PC-3 (cell line): ENCODE results near the gene NCAPG2. TPM values are rescaled to one million over a fixed set of nuclear protein-coding genes. Genes with fewer than 3 reads are reported as not detected.

Experiments
- ATAC-seq: fragments of 200-7000 bp; cut with Tn5 transposase; 2 replicates; pipeline ENCODE4 v1.9.1; 2020; ENCODE audit warnings: mild to moderate bottlenecking, moderate library complexity
- BruUV-seq: library from RNA; stranded (reverse); fragments of 400-500 nt; replicated peaks from 2 replicates; lab custom pipeline; 2021; lab: Mats Ljungman, UMichigan
- CTCF ChIA-PET: fragments of 300-600 bp; sonication (Branson Sonifier 250); formaldehyde crosslinking; loops from one replicate; lab custom pipeline; 2022; ENCODE audit warnings: antibody characterized with exemption; lab: Charles Lee
- POLR2A ChIA-PET: fragments of 300-600 bp; sonication (Branson Sonifier 250); formaldehyde crosslinking; loops from one replicate; lab custom pipeline; 2022; ENCODE audit warnings: antibody characterized with exemption; ENCODE audit not compliant: unreplicated experiment; lab: Charles Lee
- DNase-seq: peaks from one replicate; pipeline ENCODE4 v3.0.0-alpha.2; 2015
- H2AFZ ChIP-seq: fragments of 300-600 bp; sonication (generic); 2 replicates; pipeline ENCODE4 v1.6.0; 2016; ENCODE audit warnings: antibody characterized with exemption, low read length
- H3F3A ChIP-seq: fragments of 300-600 bp; sonication (generic); one replicate; pipeline ENCODE4 v1.6.0; 2017; ENCODE audit warnings: antibody characterized with exemption, low read length, control low read depth, mild to moderate bottlenecking; ENCODE audit not compliant: unreplicated experiment
- H3K27ac ChIP-seq: fragments of 300-600 bp; sonication (generic); 2 replicates; pipeline ENCODE4 v1.5.1; 2016; ENCODE audit warnings: mild to moderate bottlenecking, low read length
- H3K27me3 ChIP-seq: fragments of 300-600 bp; sonication (generic); 2 replicates; pipeline ENCODE4 v1.6.1; 2016; ENCODE audit warnings: low read length, mixed read lengths
- H3K36me3 ChIP-seq: fragments of 300-600 bp; sonication (generic); 2 replicates; pipeline ENCODE4 v1.6.1; 2016; ENCODE audit warnings: low read depth, mixed run types, low read length, mixed read lengths
- H3K4me1 ChIP-seq: fragments of 300-600 bp; sonication (generic); 2 replicates; pipeline ENCODE4 v1.5.1; 2016; ENCODE audit warnings: low read length; ENCODE audit not compliant: insufficient read depth
- H3K4me2 ChIP-seq: fragments of 300-600 bp; sonication (generic); 2 replicates; pipeline ENCODE4 v1.6.0; 2016; ENCODE audit warnings: low read length
- H3K4me3 ChIP-seq: fragments of 300-600 bp; sonication (generic); 2 replicates; pipeline ENCODE4 v1.5.1; 2016; ENCODE audit warnings: mild to moderate bottlenecking, low read length, mixed read lengths
- H3K79me2 ChIP-seq: fragments of 300-600 bp; sonication (generic); 2 replicates; pipeline ENCODE4 v1.6.1; 2017; ENCODE audit warnings: low read length, mixed read lengths
- H3K9ac ChIP-seq: fragments of 300-600 bp; sonication (generic); 2 replicates; pipeline ENCODE4 v1.6.0; 2016; ENCODE audit warnings: mild to moderate bottlenecking, low read length
- H3K9me2 ChIP-seq: fragments of 300-600 bp; sonication (generic); replicated peaks from 2 replicates; pipeline ENCODE4 v1.6.1; 2016; ENCODE audit warnings: mixed run types, low read length, mixed read lengths
- H3K9me3 ChIP-seq: fragments of 300-600 bp; sonication (generic); 2 replicates; pipeline ENCODE4 v1.6.1; 2016; ENCODE audit warnings: low read length, mixed read lengths
- H4K20me1 ChIP-seq: fragments of 300-600 bp; sonication (generic); 2 replicates; pipeline ENCODE4 v1.6.1; 2016; ENCODE audit warnings: low read length, mixed read lengths
- EZH2 ChIP-seq: fragments of 300-600 bp; sonication (generic); IDR thresholded peaks from one replicate; pipeline ENCODE4 v1.6.1; 2017; ENCODE audit warnings: antibody characterized with exemption, mild to moderate bottlenecking, low read length; ENCODE audit not compliant: unreplicated experiment
- EZH2phosphoT487 ChIP-seq: fragments of 300-600 bp; sonication (generic); IDR thresholded peaks from 2 replicates; pipeline ENCODE4 v1.6.1; 2018; ENCODE audit warnings: mild to moderate bottlenecking, antibody characterized with exemption, low read length, borderline replicate concordance
- intact Hi-C: fragments of 100-400 bp; cut with micrococcal nuclease; formaldehyde crosslinking; loops from 2 replicates; pipeline ENCODE4 v1.9.0; 2023
- total RNA-seq: library from RNA; depleted of rRNA; stranded (reverse); fragments of >200 nt; gene quantifications from 2 replicates; pipeline ENCODE4 v1.2.3, GENCODE V29; 2014
- TF ChIP-seq, protein P1 (sequence below): fragments of 300-600 bp; sonication (generic); conservative IDR thresholded peaks from 2 replicates; pipeline ENCODE4 v1.5.1; 2017; ENCODE audit warnings: antibody characterized with exemption, low read depth, mild to moderate bottlenecking, low read length

Gene NCAPG2
- total RNA-seq, 1 experiment from 2014 or later: 49.2 TPM

DNA sequence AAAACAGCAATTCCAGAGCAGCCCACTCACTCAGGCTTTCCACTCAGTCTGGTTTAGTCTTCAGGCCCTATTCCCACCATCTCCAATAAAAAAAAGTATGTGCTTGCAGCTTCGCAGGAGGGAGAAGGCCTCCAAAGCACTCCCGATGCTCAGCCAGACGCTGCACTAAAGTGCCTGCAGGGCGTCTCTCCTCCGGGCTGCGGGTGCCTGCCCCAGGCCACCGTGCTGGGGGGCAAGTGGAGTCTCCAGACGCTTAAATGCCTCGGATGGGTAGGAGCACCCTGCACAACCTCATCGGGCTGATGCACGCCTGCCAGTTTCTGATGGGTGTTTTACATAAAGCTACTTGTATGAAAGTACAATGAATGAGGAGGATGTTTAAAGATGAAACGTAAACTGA, 31.3 kb upstream of the NCAPG2 start:
- H3K79me2 ChIP-seq: no peaks in the 10 kb centered on the region
- TF ChIP-seq EZH2 (no peak), EZH2phosphoT487 (no peak)
- TF ChIP-seq, protein P1, sequence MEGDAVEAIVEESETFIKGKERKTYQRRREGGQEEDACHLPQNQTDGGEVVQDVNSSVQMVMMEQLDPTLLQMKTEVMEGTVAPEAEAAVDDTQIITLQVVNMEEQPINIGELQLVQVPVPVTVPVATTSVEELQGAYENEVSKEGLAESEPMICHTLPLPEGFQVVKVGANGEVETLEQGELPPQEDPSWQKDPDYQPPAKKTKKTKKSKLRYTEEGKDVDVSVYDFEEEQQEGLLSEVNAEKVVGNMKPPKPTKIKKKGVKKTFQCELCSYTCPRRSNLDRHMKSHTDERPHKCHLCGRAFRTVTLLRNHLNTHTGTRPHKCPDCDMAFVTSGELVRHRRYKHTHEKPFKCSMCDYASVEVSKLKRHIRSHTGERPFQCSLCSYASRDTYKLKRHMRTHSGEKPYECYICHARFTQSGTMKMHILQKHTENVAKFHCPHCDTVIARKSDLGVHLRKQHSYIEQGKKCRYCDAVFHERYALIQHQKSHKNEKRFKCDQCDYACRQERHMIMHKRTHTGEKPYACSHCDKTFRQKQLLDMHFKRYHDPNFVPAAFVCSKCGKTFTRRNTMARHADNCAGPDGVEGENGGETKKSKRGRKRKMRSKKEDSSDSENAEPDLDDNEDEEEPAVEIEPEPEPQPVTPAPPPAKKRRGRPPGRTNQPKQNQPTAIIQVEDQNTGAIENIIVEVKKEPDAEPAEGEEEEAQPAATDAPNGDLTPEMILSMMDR: no peak
- DNase-seq: no peak
- H3K9me3 ChIP-seq: no peaks in the 10 kb centered on the region
- intact Hi-C loops: no loop called here
- H3F3A ChIP-seq: peaks cover 5% of the 10 kb centered on the region
- ChIA-PET POLR2A (no interaction called here), CTCF (no interaction called here)
- BruUV-seq: no TSS peak
- H2AFZ ChIP-seq: no peak overlapping the region
- H3K27ac ChIP-seq: no peak overlapping the region
- H3K36me3 ChIP-seq: peaks cover 12% of the 10 kb centered on the region; the same call in 1 of the 2 replicates
- no peak for ATAC-seq
- H3K4me3 ChIP-seq: no peak overlapping the region
- no peaks in the 10 kb centered on the region for H3K9me2 ChIP-seq
- H3K4me1 ChIP-seq: peaks cover 16% of the 10 kb centered on the region
- no peak overlapping the region for H3K9ac ChIP-seq
- H4K20me1 ChIP-seq: no peaks in the 10 kb centered on the region
- H3K27me3 ChIP-seq: no peaks in the 10 kb centered on the region
- no peak overlapping the region for H3K4me2 ChIP-seq

DNA sequence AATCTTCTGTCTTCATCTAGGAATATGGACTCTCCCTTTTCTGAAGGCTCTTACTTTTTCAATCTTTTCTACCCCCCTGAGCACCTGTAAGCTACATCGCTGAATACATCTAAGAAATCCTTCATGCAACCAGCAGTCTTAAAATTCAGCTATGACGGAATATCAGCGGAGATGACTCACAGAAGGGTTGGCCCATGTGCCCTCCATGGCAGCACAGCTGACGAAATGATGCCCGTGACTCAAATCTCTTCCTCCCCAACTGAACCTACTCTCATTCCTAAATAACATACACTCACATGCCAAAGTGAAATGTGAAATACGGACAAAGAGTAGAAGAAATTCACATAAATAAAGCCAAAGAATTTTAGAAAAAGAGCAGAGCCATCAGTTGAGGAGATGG, 30.3 kb upstream of the NCAPG2 start:
- H4K20me1 ChIP-seq: no peaks in the 10 kb centered on the region
- ATAC-seq (0 out of 2 replicates have a peak, but pooled peaks have one; percentile 29), DNase-seq (peak; percentile 38)
- intact Hi-C loops: no loop called here
- no peaks in the 10 kb centered on the region for H3K27me3 ChIP-seq
- no peak overlapping the region for H3K27ac ChIP-seq
- H3K36me3 ChIP-seq: peaks cover 12% of the 10 kb centered on the region; the same call in 1 of the 2 replicates
- H3K4me2 ChIP-seq: no peak overlapping the region
- POLR2A ChIA-PET: no interaction called here
- no TSS peak for BruUV-seq
- no peaks in the 10 kb centered on the region for H3K79me2 ChIP-seq
- TF ChIP-seq, protein P1: no peak
- TF ChIP-seq EZH2phosphoT487 (no peak), EZH2 (no peak)
- no peaks in the 10 kb centered on the region for H3K9me2 ChIP-seq
- no peak overlapping the region for H3K4me3 ChIP-seq
- CTCF ChIA-PET: no interaction called here
- no peak overlapping the region for H3K9ac ChIP-seq
- H3K9me3 ChIP-seq: no peaks in the 10 kb centered on the region
- peaks cover 6% of the 10 kb centered on the region for H3K4me1 ChIP-seq
- H3F3A ChIP-seq: no peaks in the 10 kb centered on the region
- H2AFZ ChIP-seq: no peak overlapping the region

DNA sequence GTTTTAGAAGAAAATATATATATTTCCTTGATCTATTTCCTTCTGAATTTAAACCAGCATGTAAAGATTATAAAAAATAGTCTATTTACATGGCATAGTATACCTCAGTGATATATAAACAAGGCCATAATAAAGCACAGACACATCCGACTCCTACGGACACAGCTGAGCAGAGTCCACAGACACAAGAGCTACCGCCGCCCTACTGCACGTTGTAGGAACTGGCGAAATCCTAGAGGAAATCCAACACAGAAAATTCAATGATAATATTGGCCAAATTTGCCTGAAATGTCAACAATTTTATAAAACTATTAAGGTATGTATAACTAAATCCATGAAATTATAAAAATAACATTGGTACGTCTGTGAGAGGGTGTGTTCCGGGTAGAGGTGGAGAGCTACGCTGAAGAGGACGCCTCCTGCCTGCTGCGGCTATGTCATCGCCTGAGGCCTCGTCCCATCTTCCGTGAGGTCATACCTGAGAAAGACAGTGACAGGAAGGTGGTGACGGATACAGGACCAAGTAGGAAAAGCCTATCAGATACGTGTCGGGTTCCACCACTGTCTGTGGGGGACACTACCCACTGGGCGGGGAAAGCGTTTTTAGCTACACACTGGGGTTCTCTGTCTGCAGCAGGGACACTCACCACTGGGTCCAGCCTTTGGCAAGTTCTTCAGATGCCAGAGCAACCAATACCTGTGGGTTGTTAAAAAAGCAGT, 29.3 kb upstream of the NCAPG2 start:
- intact Hi-C loops: no loop called here
- no peaks in the 10 kb centered on the region for H3F3A ChIP-seq
- ChIA-PET CTCF (no interaction called here), POLR2A (interaction anchor here (0.6 kb wide), 1 partner anchor 129 kb away, joined by 4 read pairs; no protein-coding TSS in a partner anchor)
- H3K9ac ChIP-seq: no peak overlapping the region
- no peak overlapping the region for H3K4me3 ChIP-seq
- DNase-seq: no peak
- no peak overlapping the region for H2AFZ ChIP-seq
- H3K9me2 ChIP-seq: no peaks in the 10 kb centered on the region
- H3K4me1 ChIP-seq: no peaks in the 10 kb centered on the region
- ATAC-seq: no peak
- H3K79me2 ChIP-seq: no peaks in the 10 kb centered on the region
- no peaks in the 10 kb centered on the region for H3K27me3 ChIP-seq
- no peaks in the 10 kb centered on the region for H3K9me3 ChIP-seq
- H4K20me1 ChIP-seq: no peaks in the 10 kb centered on the region
- H3K36me3 ChIP-seq: peaks cover 10% of the 10 kb centered on the region; the same call in 1 of the 2 replicates
- H3K4me2 ChIP-seq: no peak overlapping the region
- TF ChIP-seq EZH2 (no peak), EZH2phosphoT487 (no peak)
- TF ChIP-seq, protein P1: peak; percentile 22; the same call in 1 of the 2 replicates
- no peak overlapping the region for H3K27ac ChIP-seq
- no TSS peak for BruUV-seq
